Astrocyte of the spinal cord (primary cell): Measurements from ENCODE around the gene WDR44.

Experiments
- DNase-seq: peaks from one replicate; pipeline ENCODE4 v3.0.0; 2011; ENCODE audit warnings: low read depth, low spot score
- H3K4me3 ChIP-seq: 2 replicates; pipeline ENCODE4 v1.5.1; 2011; ENCODE audit warnings: low read depth, mild to moderate bottlenecking, low read length, moderate library complexity
- in situ Hi-C: cut with HindIII; loops from 2 replicates; pipeline ENCODE4 v1.10.0; 2017; ENCODE audit warnings: low sequenced_read_pairs
- TF ChIP-seq, protein P1 (sequence below): IDR thresholded peaks from 2 replicates; pipeline ENCODE4 v1.5.1; 2012; ENCODE audit warnings: low read depth, mild to moderate bottlenecking, low read length, inconsistent platforms

The WDR44 gene

DNA sequence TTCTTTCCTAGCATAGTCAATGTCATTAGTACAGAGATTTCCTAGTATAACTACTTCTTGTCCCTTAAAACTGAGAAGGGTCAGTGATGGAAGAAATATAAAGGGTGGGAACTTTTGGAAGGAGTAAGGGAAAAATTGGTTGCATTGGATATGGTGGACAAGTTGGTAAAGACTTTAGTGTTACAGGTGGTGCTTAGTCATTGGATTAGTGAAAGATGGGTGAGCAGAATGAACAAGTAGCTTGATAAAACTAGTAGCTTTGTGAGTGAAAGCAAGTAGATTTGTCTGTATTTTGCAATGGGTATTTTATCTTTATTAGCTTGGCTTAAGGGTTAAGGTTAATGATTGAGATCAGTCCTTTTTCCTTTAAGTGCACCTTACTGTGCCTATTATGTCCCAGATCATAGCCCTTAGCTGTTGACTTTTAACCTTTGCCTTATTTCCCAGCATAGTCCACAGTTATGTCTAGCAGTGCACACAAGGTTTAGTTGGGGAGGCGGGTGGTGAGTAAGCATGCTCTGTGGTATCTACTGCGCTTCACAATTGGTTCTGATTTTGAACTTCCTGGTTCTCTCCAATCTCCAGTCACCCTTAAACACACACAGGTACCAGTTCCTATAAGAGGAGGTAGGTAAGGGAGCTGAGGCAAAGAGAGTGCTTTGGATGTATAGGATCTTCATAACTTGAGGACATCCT is 9.5 kb downstream of the WDR44 start:
- in situ Hi-C loops, result no loop called here
- no peak for DNase-seq
- no peak overlapping the region for H3K4me3 ChIP-seq
- TF ChIP-seq, protein P1, sequence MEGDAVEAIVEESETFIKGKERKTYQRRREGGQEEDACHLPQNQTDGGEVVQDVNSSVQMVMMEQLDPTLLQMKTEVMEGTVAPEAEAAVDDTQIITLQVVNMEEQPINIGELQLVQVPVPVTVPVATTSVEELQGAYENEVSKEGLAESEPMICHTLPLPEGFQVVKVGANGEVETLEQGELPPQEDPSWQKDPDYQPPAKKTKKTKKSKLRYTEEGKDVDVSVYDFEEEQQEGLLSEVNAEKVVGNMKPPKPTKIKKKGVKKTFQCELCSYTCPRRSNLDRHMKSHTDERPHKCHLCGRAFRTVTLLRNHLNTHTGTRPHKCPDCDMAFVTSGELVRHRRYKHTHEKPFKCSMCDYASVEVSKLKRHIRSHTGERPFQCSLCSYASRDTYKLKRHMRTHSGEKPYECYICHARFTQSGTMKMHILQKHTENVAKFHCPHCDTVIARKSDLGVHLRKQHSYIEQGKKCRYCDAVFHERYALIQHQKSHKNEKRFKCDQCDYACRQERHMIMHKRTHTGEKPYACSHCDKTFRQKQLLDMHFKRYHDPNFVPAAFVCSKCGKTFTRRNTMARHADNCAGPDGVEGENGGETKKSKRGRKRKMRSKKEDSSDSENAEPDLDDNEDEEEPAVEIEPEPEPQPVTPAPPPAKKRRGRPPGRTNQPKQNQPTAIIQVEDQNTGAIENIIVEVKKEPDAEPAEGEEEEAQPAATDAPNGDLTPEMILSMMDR, result no peak

DNA sequence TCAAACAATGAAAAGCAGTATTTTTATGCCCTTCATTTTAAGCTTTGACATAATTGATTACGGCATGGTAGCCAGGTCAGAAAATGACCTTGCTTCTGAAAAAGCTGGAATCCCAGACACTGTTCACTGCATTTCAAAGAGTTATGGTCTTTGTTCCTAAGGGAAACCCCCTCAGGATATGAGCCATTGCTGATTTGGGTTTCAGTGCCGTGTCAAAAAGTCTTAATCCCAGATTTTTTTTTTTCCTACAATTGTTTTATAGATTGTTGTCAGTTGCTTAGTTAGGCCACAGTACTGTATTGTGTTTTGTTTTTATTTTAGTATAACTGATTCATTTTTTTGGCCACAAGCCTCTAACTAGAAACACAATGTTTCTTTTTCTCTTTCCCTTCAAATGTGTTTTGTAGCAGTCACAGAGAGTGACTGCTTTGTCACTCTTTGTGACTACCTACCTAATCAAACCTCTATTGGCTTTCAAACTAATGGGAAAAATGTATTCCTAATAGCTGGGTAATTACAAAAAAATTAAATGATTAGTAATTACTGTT is 10.3 kb downstream of the WDR44 start:
- no peak overlapping the region for H3K4me3 ChIP-seq
- TF ChIP-seq, protein P1, result no peak
- DNase-seq, result no peak
- in situ Hi-C loops, result no loop called here

DNA sequence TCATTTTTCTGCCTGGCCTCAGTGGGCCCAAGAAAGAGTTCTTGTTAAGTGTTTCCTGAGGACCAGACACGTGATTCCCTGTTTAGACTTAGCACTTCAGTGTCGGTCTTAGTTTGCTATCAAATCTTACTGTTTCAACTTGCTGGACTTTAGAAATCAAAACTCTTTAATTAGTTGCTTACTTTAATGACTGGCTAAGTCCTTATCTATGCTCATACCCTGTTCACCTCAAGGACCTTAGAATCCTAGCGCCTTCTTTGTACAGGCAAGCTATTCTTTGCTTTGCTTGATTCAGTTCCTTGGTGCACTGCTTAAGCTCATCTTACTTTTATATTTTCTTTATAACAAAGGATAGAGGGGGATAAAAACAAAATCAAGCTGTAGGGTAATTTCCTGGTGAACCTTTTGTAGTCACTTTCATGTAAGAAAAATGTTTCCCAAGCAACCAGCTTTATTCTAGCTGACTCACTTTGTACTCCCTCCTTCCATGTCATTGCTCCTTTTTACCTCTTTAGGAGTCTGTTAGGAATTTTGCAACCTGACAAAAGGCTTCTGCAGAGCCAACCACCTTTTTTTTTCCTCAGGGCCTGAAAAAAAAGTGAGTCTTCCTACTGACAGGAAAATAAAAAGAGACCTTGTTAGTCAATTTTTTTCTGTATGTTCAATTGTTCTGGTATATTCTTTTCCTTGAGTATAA is 14.7 kb downstream of the WDR44 start:
- in situ Hi-C loops, result no loop called here
- H3K4me3 ChIP-seq, result no peak overlapping the region
- peak; percentile 37 for DNase-seq
- TF ChIP-seq, protein P1, result no peak

DNA sequence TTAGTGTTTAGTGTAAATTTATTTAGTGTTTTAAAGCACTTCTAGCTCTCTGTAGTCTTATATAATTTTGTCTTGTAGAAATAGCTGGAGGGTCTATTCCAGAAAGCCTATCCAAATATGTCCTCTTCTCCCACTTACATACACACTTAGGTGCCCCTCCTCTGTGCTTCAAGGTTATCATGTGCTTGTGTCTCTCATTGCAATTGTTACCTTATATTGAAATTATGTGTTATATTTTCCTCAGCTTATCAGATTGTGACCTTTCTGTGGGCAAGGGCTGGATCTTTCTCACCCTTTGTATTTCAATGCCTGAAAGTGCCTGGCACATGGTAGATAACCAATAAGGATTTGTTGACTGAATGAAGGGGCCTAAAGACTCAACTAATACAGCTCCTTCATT is 18.4 kb downstream of the WDR44 start:
- H3K4me3 ChIP-seq, result no peak overlapping the region
- in situ Hi-C loops, result no loop called here
- TF ChIP-seq, protein P1, result no peak

DNA sequence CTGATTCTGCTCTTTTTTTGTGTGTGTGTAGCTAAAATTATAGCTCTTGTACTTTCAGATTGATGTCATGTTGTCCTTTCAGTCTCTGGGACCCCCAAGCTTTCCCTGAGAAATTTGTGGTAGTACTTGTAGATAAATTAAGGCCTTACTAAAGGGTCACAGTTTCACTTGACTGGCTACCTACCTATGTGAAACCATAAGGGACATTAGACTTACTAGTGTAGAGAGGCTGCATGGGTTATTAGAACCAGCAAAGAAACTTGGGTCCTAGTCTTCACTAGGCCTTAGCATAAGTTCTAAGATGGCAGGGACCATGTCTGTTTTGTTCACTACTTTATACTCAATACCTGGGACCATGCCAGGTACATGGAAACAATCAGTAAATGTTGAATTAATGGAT is 21.4 kb downstream of the WDR44 start:
- TF ChIP-seq, protein P1, result no peak
- no peak for DNase-seq
- in situ Hi-C loops, result no loop called here
- H3K4me3 ChIP-seq, result no peak overlapping the region

More for the DNA sequence above, 18.4 kb downstream of the WDR44 start:
- DNase-seq, result no peak

DNA sequence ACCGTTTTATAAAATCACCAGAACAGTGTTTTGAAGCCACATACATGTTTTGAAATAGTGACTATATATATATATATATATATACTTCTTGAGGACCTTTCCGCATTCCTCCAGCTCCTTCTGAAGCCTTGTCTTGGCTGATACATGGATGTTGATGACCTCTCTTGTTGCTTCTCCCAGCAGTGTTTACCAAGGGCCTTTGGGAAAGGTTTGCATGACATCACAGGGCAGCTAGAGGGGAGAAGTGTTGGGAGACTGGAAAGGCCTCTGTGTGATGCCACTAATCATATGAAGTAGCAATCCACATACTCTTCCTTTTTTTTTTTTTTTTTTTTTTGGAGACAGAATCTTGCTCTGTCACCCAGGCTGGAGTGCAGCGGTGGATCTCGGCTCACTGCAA is 22.5 kb downstream of the WDR44 start:
- no peak overlapping the region for H3K4me3 ChIP-seq
- TF ChIP-seq, protein P1, result no peak
- no peak for DNase-seq
- in situ Hi-C loops, result no loop called here
